Measurements from ENCODE around the gene FAM168B. TPM values are rescaled to one million over a fixed set of nuclear protein-coding genes. Genes with fewer than 3 reads are reported as not detected.

The FAM168B gene
- total RNA-seq, 2 donors from 2014 or later, result 144 to 156 TPM

GRCh38 chr2:131046028-131046917 is 47.0 kb downstream of the FAM168B start:
- Histone ChIP-seq H3K36me3 (peaks cover 37% of the 10 kb centered on the region), H3K4me3 (no peak overlapping the region), H3K9me3 (no peaks in the 10 kb centered on the region), H3K27ac (no peak overlapping the region), H3K4me1 (ENCODE audit: control insufficient read depth in 1 of 2, low read depth in 2 of 2) (no peaks in the 10 kb centered on the region), H3K27me3 (replicated peaks; ENCODE audit: insufficient read depth) (no peaks in the 10 kb centered on the region)
- DNase-seq (ENCODE audit: low spot score) (no peak), ATAC-seq (ENCODE audit: insufficient number of reproducible peaks, low FRiP score, low read depth) (no peak)
- TF ChIP-seq CTCF (IDR thresholded peaks at IDR 0.05), result no peak

- Histone ChIP-seq H3K4me1 (ENCODE audit: control insufficient read depth in 1 of 2, low read depth in 2 of 2) (no peaks in the 10 kb centered on the region), H3K27me3 (replicated peaks; ENCODE audit: insufficient read depth) (no peaks in the 10 kb centered on the region), H3K4me3 (no peak overlapping the region), H3K36me3 (peaks cover 30% of the 10 kb centered on the region), H3K9me3 (no peaks in the 10 kb centered on the region), H3K27ac (no peak overlapping the region)
- no peak for TF ChIP-seq CTCF (IDR thresholded peaks at IDR 0.05)
- DNase-seq (ENCODE audit: low spot score) (no peak), ATAC-seq (ENCODE audit: insufficient number of reproducible peaks, low FRiP score, low read depth) (no peak)
Observed at GRCh38 chr2:131045286-131046027, 47.8 kb downstream of the FAM168B start.

- TF ChIP-seq CTCF (IDR thresholded peaks at IDR 0.05), result no peak
- no peak overlapping the region for H3K27ac ChIP-seq
- peaks cover 27% of the 10 kb centered on the region for H3K36me3 ChIP-seq
- H3K9me3 ChIP-seq, result no peaks in the 10 kb centered on the region
- no peaks in the 10 kb centered on the region for H3K4me1 ChIP-seq (ENCODE audit: control insufficient read depth in 1 of 2, low read depth in 2 of 2)
- no peaks in the 10 kb centered on the region for H3K27me3 ChIP-seq (replicated peaks; ENCODE audit: insufficient read depth)
- DNase-seq (ENCODE audit: low spot score) (no peak), ATAC-seq (ENCODE audit: insufficient number of reproducible peaks, low FRiP score, low read depth) (no peak)
- no peak overlapping the region for H3K4me3 ChIP-seq
Observed at GRCh38 chr2:131044757-131045150, 48.5 kb downstream of the FAM168B start.

- H3K4me1 ChIP-seq (ENCODE audit: control insufficient read depth in 1 of 2, low read depth in 2 of 2), result no peaks in the 10 kb centered on the region
- no peak overlapping the region for H3K27ac ChIP-seq
- DNase-seq (ENCODE audit: low spot score), result no peak
- no peak for TF ChIP-seq CTCF (IDR thresholded peaks at IDR 0.05)
- H3K9me3 ChIP-seq, result no peaks in the 10 kb centered on the region
- no peaks in the 10 kb centered on the region for H3K27me3 ChIP-seq (replicated peaks; ENCODE audit: insufficient read depth)
- H3K4me3 ChIP-seq, result no peak overlapping the region
- ATAC-seq (ENCODE audit: insufficient number of reproducible peaks, low FRiP score, low read depth), result no peak
- H3K36me3 ChIP-seq, result peaks cover 21% of the 10 kb centered on the region
Observed at GRCh38 chr2:131044075-131044756, 49.0 kb downstream of the FAM168B start.
